ENCODE measurements around the gene MUC4.

MUC4 gene

GRCh38 chr3:195762611-195763010, 49.1 kb downstream of the MUC4 start:
- Histone ChIP-seq H3K4me2 (ENCODE audit: low read depth, low read length, poor library complexity, severe bottlenecking) (no peak overlapping the region), H3K4me1 (ENCODE audit: insufficient read depth, low read length, poor library complexity, severe bottlenecking) (no peaks in the 10 kb centered on the region), H3F3A (ENCODE audit: low read depth) (no peaks in the 10 kb centered on the region), H3K9me3 (ENCODE audit: insufficient read depth, low read depth, low read length) (no peaks in the 10 kb centered on the region), H3K9ac (ENCODE audit: low read depth, low read length, poor library complexity, severe bottlenecking) (no peak overlapping the region), H3K4me3 (ENCODE audit: low read length, poor library complexity, severe bottlenecking) (no peak overlapping the region), H3K27me3 (ENCODE audit: insufficient read depth, low read length, poor library complexity, severe bottlenecking) (no peaks in the 10 kb centered on the region), H3K36me3 (ENCODE audit: insufficient read depth, low read length) (no peaks in the 10 kb centered on the region), H2AFZ (ENCODE audit: low read length) (no peak overlapping the region), H3K9me2 (replicated peaks; ENCODE audit: low read depth, low read length) (no peaks in the 10 kb centered on the region), H3K79me2 (ENCODE audit: insufficient read depth, low read length) (no peaks in the 10 kb centered on the region), H4K20me1 (ENCODE audit: insufficient read depth, low read length, poor library complexity, severe bottlenecking) (no peaks in the 10 kb centered on the region)
- TF ChIP-seq EZH2phosphoT487 (IDR thresholded peaks at IDR 0.05; ENCODE audit: borderline replicate concordance) (no peak), CTCF (conservative IDR thresholded peaks at IDR 0.05; ENCODE audit: low read length) (no peak)

DNA sequence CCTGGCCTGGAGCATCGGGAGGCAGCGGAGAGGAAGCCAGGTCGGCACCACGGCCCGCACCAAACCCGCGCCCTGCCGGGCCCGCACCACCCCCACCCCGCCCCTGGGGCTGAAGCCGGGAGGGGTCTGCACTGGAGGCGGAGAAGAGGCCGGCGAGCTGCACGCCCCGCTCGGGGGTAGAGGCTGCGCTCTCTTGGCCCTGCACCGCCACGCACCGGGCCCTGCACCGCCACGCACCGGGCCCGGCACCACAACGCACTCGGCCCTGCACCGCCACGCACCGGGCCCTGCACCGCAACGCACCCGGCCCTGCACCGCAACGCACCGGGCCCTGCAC, 49.5 kb downstream of the MUC4 start:
- Histone ChIP-seq H3K36me3 (ENCODE audit: insufficient read depth, low read length) (no peaks in the 10 kb centered on the region), H3K9me2 (replicated peaks; ENCODE audit: low read depth, low read length) (no peaks in the 10 kb centered on the region), H3K4me3 (ENCODE audit: low read length, poor library complexity, severe bottlenecking) (no peak overlapping the region), H3K4me2 (ENCODE audit: low read depth, low read length, poor library complexity, severe bottlenecking) (no peak overlapping the region), H3K27me3 (ENCODE audit: insufficient read depth, low read length, poor library complexity, severe bottlenecking) (no peaks in the 10 kb centered on the region), H3K9ac (ENCODE audit: low read depth, low read length, poor library complexity, severe bottlenecking) (no peak overlapping the region), H3F3A (ENCODE audit: low read depth) (no peaks in the 10 kb centered on the region), H2AFZ (ENCODE audit: low read length) (no peak overlapping the region), H3K4me1 (ENCODE audit: insufficient read depth, low read length, poor library complexity, severe bottlenecking) (no peaks in the 10 kb centered on the region), H3K9me3 (ENCODE audit: insufficient read depth, low read depth, low read length) (no peaks in the 10 kb centered on the region), H4K20me1 (ENCODE audit: insufficient read depth, low read length, poor library complexity, severe bottlenecking) (no peaks in the 10 kb centered on the region), H3K79me2 (ENCODE audit: insufficient read depth, low read length) (no peaks in the 10 kb centered on the region)
- TF ChIP-seq EZH2phosphoT487 (IDR thresholded peaks at IDR 0.05; ENCODE audit: borderline replicate concordance) (no peak), CTCF (conservative IDR thresholded peaks at IDR 0.05; ENCODE audit: low read length) (no peak)

- Histone ChIP-seq H3K9me2 (replicated peaks; ENCODE audit: low read depth, low read length) (no peaks in the 10 kb centered on the region), H3K4me3 (ENCODE audit: low read length, poor library complexity, severe bottlenecking) (no peak overlapping the region), H3K36me3 (ENCODE audit: insufficient read depth, low read length) (no peaks in the 10 kb centered on the region), H3K9me3 (ENCODE audit: insufficient read depth, low read depth, low read length) (no peaks in the 10 kb centered on the region), H4K20me1 (ENCODE audit: insufficient read depth, low read length, poor library complexity, severe bottlenecking) (no peaks in the 10 kb centered on the region), H3K9ac (ENCODE audit: low read depth, low read length, poor library complexity, severe bottlenecking) (no peak overlapping the region), H3F3A (ENCODE audit: low read depth) (no peaks in the 10 kb centered on the region), H3K27me3 (ENCODE audit: insufficient read depth, low read length, poor library complexity, severe bottlenecking) (no peaks in the 10 kb centered on the region), H3K4me1 (ENCODE audit: insufficient read depth, low read length, poor library complexity, severe bottlenecking) (no peaks in the 10 kb centered on the region), H3K4me2 (ENCODE audit: low read depth, low read length, poor library complexity, severe bottlenecking) (no peak overlapping the region), H3K79me2 (ENCODE audit: insufficient read depth, low read length) (no peaks in the 10 kb centered on the region), H2AFZ (ENCODE audit: low read length) (no peak overlapping the region)
- TF ChIP-seq CTCF (conservative IDR thresholded peaks at IDR 0.05; ENCODE audit: low read length), result no peak
- TF ChIP-seq EZH2phosphoT487 (IDR thresholded peaks at IDR 0.05; ENCODE audit: borderline replicate concordance), result no peak
Observed at GRCh38 chr3:195761567-195762248, 50.0 kb downstream of the MUC4 start.
